Activated CD4-positive, alpha-beta T cell treated with anti-CD3 and anti-CD28 coated beads, Interleukin-2, amount 50 U/mL, for 16 hours (primary cell): ENCODE measurements around the gene RAD51B.

Source experiments
- DNase-seq: peaks from one replicate; pipeline ENCODE4 v3.0.0-alpha.2; 2020

The RAD51B gene

GRCh38 chr14:68260121-68260520 is 440.5 kb downstream of the RAD51B start:
- DNase-seq, result no peak

- no peak for DNase-seq
Measured at GRCh38 chr14:68261092-68261842, 441.7 kb downstream of the RAD51B start.

GRCh38 chr14:68262567-68262966 is 443.0 kb downstream of the RAD51B start:
- no peak for DNase-seq

- no peak for DNase-seq
Measured at GRCh38 chr14:68263563-68264259, 444.1 kb downstream of the RAD51B start.

GRCh38 chr14:68264260-68264569 is 444.6 kb downstream of the RAD51B start:
- no peak for DNase-seq

- DNase-seq, result no peak
Measured at GRCh38 chr14:68266998-68267397, 447.4 kb downstream of the RAD51B start.

GRCh38 chr14:68268197-68268596 is 448.6 kb downstream of the RAD51B start:
- no peak for DNase-seq

GRCh38 chr14:68268719-68269118 is 449.1 kb downstream of the RAD51B start:
- no peak for DNase-seq

- DNase-seq, result no peak
Measured at GRCh38 chr14:68269136-68269927, 449.8 kb downstream of the RAD51B start.

GRCh38 chr14:68270342-68270741 is 450.8 kb downstream of the RAD51B start:
- no peak for DNase-seq

GRCh38 chr14:68271913-68272391 is 452.4 kb downstream of the RAD51B start:
- no peak for DNase-seq

GRCh38 chr14:68273413-68273812 is 453.8 kb downstream of the RAD51B start:
- no peak for DNase-seq

- DNase-seq, result no peak
Measured at GRCh38 chr14:68274725-68275124, 455.1 kb downstream of the RAD51B start.

- no peak for DNase-seq
Measured at GRCh38 chr14:68278576-68279436, 459.2 kb downstream of the RAD51B start.

GRCh38 chr14:68279437-68279720 is 459.8 kb downstream of the RAD51B start:
- no peak for DNase-seq

- DNase-seq, result no peak
Measured at GRCh38 chr14:68279777-68280233, 460.2 kb downstream of the RAD51B start.

- DNase-seq, result no peak
Measured at GRCh38 chr14:68281497-68281896, 461.9 kb downstream of the RAD51B start.

- peak; percentile 41 for DNase-seq
Measured at GRCh38 chr14:68282479-68283377, 463.1 kb downstream of the RAD51B start.

- DNase-seq, result peak; percentile 70
Measured at GRCh38 chr14:68283378-68284123, 464.0 kb downstream of the RAD51B start.

- no peak for DNase-seq
Measured at GRCh38 chr14:68284333-68284732, 464.8 kb downstream of the RAD51B start.

- no peak for DNase-seq
Measured at GRCh38 chr14:68284834-68285233, 465.3 kb downstream of the RAD51B start.
